Measurements from ENCODE around the gene ALDH18A1. TPM values are rescaled to one million over a fixed set of nuclear protein-coding genes. Genes with fewer than 3 reads are reported as not detected.

The ALDH18A1 gene
- total RNA-seq (2022; extraction: Qiagen RNA extraction; ENCODE audit: low read depth) = 46.3 to 51.7 TPM (median 47.8 TPM) in 5 replicates

DNA sequence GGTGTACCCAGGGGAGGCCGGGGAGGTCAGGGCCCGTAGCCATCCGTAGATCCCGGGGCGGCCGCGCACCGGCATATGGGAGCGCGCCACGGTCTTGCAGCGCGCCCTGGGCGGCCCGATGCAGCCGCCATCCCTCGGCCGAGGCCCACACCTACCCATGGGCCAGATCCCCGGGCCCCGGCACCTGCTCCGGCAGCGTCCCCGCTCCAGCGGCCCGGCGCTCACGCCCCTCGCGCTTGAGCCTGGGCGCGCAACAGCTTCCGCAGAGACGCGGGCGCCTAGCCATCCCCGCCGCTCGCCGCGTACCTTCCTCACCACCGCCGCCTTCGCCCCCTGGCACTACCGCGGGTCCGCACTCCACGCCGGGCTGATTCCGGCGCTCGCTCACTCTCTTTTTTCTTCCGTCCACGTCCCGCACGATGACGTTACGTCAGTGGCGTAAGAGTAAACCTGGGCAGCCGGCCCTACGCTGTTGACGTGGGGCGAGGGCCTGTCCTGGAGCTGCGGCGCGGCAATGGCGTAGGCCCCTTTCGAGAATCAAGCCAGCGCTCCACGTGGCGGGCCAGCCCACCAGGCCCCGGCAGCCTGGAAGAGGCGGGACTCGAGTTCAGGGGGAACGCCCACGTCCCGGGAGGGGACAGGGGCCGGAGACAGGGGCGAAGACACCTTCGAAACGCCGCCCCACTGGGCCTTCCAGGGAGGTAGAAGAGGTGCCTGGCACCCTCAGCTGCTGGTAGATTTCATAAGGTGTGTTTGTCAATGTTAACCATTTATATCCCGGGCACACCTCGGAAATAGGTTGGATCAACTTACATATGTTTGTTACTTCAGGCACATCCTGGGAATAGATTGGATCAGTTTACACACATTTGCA, at the start of gene ALDH18A1:
Gene ALDH18A1, minus strand, starts transcription at position 421 of the 874 bp plus-strand sequence. CDS start 3,334 bp downstream, outside the sequence.

DNA sequence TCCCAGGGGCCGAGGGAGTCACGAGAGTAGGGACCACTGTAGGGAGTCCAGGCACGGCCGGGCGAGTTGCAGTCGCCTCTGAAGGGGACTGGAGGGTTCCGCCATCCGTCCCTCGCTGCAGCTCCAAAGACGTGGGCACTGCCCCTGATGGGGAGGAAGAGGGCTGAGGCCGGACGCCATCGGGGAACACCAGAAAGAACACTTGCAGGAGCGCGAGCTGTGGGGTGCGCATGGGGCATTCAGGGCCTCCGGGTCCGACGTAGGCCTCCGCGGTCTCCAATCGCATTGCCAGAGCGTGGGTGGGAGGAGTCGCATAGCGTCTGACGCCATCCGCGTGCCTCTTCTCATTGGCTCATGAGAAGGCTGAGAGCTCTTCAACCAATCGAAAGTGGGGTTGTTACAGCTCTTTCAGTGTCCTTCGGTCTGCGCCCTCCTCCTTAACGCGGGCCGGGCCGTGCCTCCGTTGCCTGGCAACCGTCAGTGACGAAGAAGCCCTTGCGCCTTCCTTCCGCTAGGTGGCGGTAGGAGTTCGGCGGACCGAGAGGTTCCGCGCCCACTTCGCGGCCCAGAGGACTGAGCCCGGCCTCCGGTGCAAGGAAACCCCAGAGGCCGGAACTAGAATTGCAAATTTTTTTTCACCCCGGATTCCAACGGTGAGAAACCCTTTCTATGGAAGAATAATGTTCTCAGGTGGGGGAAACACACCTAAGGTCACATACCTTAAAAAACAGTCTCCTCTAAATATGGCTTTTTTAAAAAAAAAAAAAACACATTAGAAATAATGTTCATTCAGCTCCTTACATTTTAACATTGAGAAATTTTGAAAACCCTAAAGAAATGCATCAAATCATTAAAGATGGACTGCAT, 37.4 kb upstream of the ALDH18A1 start, which contains the start of gene TCTN3:
Gene TCTN3, minus strand, starts transcription at position 260 of the 867 bp plus-strand sequence. Its CDS starts 28 bp downstream, at position 232.

DNA sequence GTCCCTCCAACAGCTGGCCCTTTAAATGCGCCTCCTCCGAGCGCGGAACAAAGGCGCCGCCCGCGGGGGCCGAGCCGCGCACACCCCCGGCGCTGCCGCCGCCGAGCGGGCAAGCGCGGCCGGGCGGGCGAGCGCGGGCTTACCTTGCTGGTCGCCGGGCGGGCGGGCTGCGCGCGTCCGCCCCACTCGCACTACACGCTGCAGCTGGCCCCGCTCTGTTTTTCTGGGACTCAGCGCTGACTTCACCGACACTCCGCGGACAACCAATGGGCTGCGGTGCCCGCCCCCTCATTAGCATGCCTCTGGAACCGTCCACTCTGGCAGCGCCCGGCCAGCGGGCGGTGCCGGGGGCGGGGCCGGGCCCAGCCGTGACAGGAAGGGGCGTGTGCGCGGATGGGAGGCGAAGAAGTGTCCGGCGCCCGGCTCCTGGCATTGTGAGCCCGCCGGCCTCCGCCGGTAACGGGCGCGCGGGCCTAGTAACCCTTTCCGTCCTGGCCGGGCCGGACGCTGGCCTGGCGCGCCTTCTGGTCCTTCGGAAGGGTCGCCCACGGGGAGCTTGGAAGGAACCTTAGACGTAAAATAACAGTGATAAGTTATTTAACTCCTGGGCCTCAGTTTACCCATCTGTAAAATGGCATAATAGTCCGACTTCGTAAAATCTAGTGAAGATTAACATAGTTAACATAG, 95.2 kb downstream of the ALDH18A1 start, which contains the start of gene SORBS1:
Gene SORBS1, minus strand, starts transcription at position 195 of the 687 bp plus-strand sequence. CDS start 120,236 bp downstream, outside the sequence.

Other genes with a start within 250 kb of the ALDH18A1 start
- 0.42 to 0.93 TPM (median 0.50 TPM) in 5 replicates for gene SORBS1, start 95.3 kb downstream of the ALDH18A1 start, total RNA-seq (2022; extraction: Qiagen RNA extraction; ENCODE audit: low read depth)
- gene TCTN3, start 37.2 kb upstream of the ALDH18A1 start, total RNA-seq (2022; extraction: Qiagen RNA extraction; ENCODE audit: low read depth) = 37.8 to 47.5 TPM (median 44.1 TPM) in 5 replicates
- 0.05 TPM in 1 of 5 replicates, not detected in the others for gene ENTPD1, start 99.5 kb upstream of the ALDH18A1 start, total RNA-seq (2022; extraction: Qiagen RNA extraction; ENCODE audit: low read depth)

Measured in A549 treated with GW870086 at 1 μM for 4 hours (cell line).